GM12878 (cell line): ENCODE data around the gene KCNH5. TPM values are rescaled to one million over a fixed set of nuclear protein-coding genes. Genes with fewer than 3 reads are reported as not detected.

Experiments
- ATAC-seq: fragments of 200-7000 bp; cut with Tn5 transposase; 3 replicates; pipeline ENCODE4 v1.9.1; 2020; ENCODE audit warnings: mild to moderate bottlenecking, moderate library complexity
- BruUV-seq: library from RNA; stranded (reverse); fragments of 400-500 nt; replicated peaks from 2 replicates; lab custom pipeline; 2021; lab: Mats Ljungman, UMichigan
- CTCF ChIA-PET: fragments of 300-600 bp; sonication (Branson Sonifier 250); formaldehyde crosslinking; extraction: SDS; loops from one replicate; lab custom pipeline; 2021; ENCODE audit warnings: inconsistent platforms; lab: Yijun Ruan, JAX
- POLR2A ChIA-PET: fragments of 350-600 bp; formaldehyde crosslinking; extraction: SDS; loops from one replicate; lab custom pipeline; 2021; ENCODE audit warnings: inconsistent platforms; lab: Charles Lee
- RAD21 ChIA-PET: fragments of 300-600 bp; sonication (Branson Sonifier 250); formaldehyde crosslinking; loops from one replicate; lab custom pipeline; 2023; ENCODE audit warnings: antibody characterized with exemption; ENCODE audit not compliant: unreplicated experiment; lab: Charles Lee
- SMC1A ChIA-PET: fragments of 300-600 bp; sonication (Branson Sonifier 250); formaldehyde crosslinking; loops from one replicate; lab custom pipeline; 2023; ENCODE audit not compliant: unreplicated experiment, uncharacterized antibody; lab: Charles Lee
- DNase-seq: peaks from one replicate; pipeline ENCODE4 v3.0.0-alpha.2; 2011; ENCODE audit warnings: low read depth, low spot score
- FAIRE-seq: peaks from 3 replicates; lab custom pipeline; 2011; peaks lifted over from hg19 to GRCh38; lab: Jason Lieb, UNC
- H2AFZ ChIP-seq: 2 replicates; pipeline ENCODE4 v1.6.0; 2011; ENCODE audit warnings: low read depth, low read length, control low read depth; ENCODE audit not compliant: control insufficient read depth
- H3K27ac ChIP-seq: 2 replicates; pipeline ENCODE4 v1.5.1; 2011; ENCODE audit warnings: control low read depth; ENCODE audit not compliant: control insufficient read depth, insufficient read depth
- H3K27me3 ChIP-seq, 2 experiments: replicated peaks in 1 of 2; 2 replicates each; pipeline versions ENCODE4 v1.6.0 to v1.6.1; 2011; ENCODE audit warnings: low read length in 1 of 2; ENCODE audit not compliant: control insufficient read depth in 2 of 2, insufficient read depth in 2 of 2
- H3K36me3 ChIP-seq, 2 experiments: 2 replicates each; pipeline ENCODE4 v1.5.1; 2011; ENCODE audit warnings: low read length in 1 of 2; ENCODE audit not compliant: control insufficient read depth in 2 of 2, insufficient read depth in 2 of 2
- H3K4me1 ChIP-seq: 2 replicates; pipeline ENCODE4 v1.6.1; 2011; ENCODE audit warnings: mild to moderate bottlenecking, low read length, moderate library complexity, mixed read lengths; ENCODE audit not compliant: control insufficient read depth, insufficient read depth
- H3K4me2 ChIP-seq: 2 replicates; pipeline ENCODE4 v1.6.0; 2011; ENCODE audit warnings: control low read depth; ENCODE audit not compliant: control insufficient read depth, insufficient read depth
- H3K4me3 ChIP-seq: fragments of 200-600 bp; sonication (generic); 2 replicates; pipeline ENCODE4 v1.5.1; 2016
- H3K79me2 ChIP-seq: 2 replicates; pipeline ENCODE4 v1.6.0; 2011; ENCODE audit warnings: low read length; ENCODE audit not compliant: control insufficient read depth, insufficient read depth
- H3K9ac ChIP-seq: 2 replicates; pipeline ENCODE4 v1.8.0; 2011; ENCODE audit warnings: low read length, control low read depth, mixed read lengths; ENCODE audit not compliant: control insufficient read depth, insufficient read depth
- H3K9me3 ChIP-seq: replicated peaks from 3 replicates; pipeline ENCODE4 v1.5.1; 2011; ENCODE audit warnings: mild to moderate bottlenecking, low read length; ENCODE audit not compliant: control insufficient read depth, insufficient read depth
- H4K20me1 ChIP-seq: 2 replicates; pipeline ENCODE4 v1.6.0; 2011; ENCODE audit not compliant: control insufficient read depth, insufficient read depth
- ATF7 ChIP-seq: fragments of 450-650 bp; IDR thresholded peaks from 2 replicates; pipeline ENCODE4 v1.6.1; 2016; ENCODE audit warnings: low read depth, mild to moderate bottlenecking
- CHD1 ChIP-seq: IDR thresholded peaks from 2 replicates; pipeline ENCODE4 v1.6.1; 2012; ENCODE audit warnings: low read depth, low read length, improper control_type of control experiment
- FOS ChIP-seq: IDR thresholded peaks from 3 replicates; pipeline ENCODE4 v1.6.1; 2011; ENCODE audit warnings: borderline replicate concordance; ENCODE audit not compliant: insufficient read length; ENCODE audit errors: extremely low read depth
- MEF2A ChIP-seq: IDR thresholded peaks from 2 replicates; pipeline ENCODE4 v1.6.1; 2011; ENCODE audit warnings: low read depth, mild to moderate bottlenecking, low read length, moderate library complexity; ENCODE audit not compliant: insufficient read depth
- MTA2 ChIP-seq: fragments of 450-650 bp; IDR thresholded peaks from 2 replicates; pipeline ENCODE4 v1.6.1; 2016; ENCODE audit warnings: low read depth, mild to moderate bottlenecking, moderate library complexity
- MTA3 ChIP-seq: IDR thresholded peaks from 2 replicates; pipeline ENCODE4 v1.6.1; 2012; ENCODE audit warnings: low read length, inconsistent platforms, borderline replicate concordance
- WRNIP1 ChIP-seq: IDR thresholded peaks from 2 replicates; pipeline ENCODE4 v1.6.1; 2011; ENCODE audit warnings: low read depth, low read length, improper control_type of control experiment, borderline replicate concordance
- ZBTB4 ChIP-seq: fragments of 450-650 bp; formaldehyde crosslinking; IDR thresholded peaks from 2 replicates; pipeline ENCODE4 v1.4.0; 2022; ENCODE audit warnings: mild to moderate bottlenecking, moderate library complexity
- ZNF274 ChIP-seq: IDR thresholded peaks from one replicate; pipeline ENCODE4 v1.8.0; 2011; ENCODE audit not compliant: insufficient read length, insufficient read depth
- WGBS: methylation state at CpG from one replicate; pipeline ENCODE4 v1.1.6; 2016; ENCODE audit warnings: low lambda C conversion rate; ENCODE audit not compliant: insufficient replicate concordance, insufficient coverage; ENCODE audit errors: missing lambda C conversion rate; 5-methylcytosine and 5-hydroxymethylcytosine counted together
- in situ Hi-C: fragments of 300-500 bp; cut with MboI; formaldehyde crosslinking; loops from 9 replicates; pipeline ENCODE4 v1.14.3; 2018; ENCODE audit warnings: mixed read lengths
- intact Hi-C: fragments of 100-400 bp; cut with micrococcal nuclease; formaldehyde crosslinking; loops from one replicate; pipeline ENCODE4 v1.14.2; 2022; ENCODE audit not compliant: unreplicated experiment
- polyA plus RNA-seq, 11 experiments: library from polyadenylated mRNA; depleted of rRNA in 4 of 11; unstranded in 6 of 11; stranded (reverse) in 5 of 11; fragments of >200 nt; fragmentation: Nextera tagmentation in 4 of 11; fragmentation: Illumina TruSeq in 1 of 11; extraction: Ambion mirVana in 4 of 11; extraction: Trizol in 1 of 11; gene quantifications; 1 replicate in 1 of 11; 2 replicates in 10 of 11; pipeline versions ENCODE4 v1.2.1 to v1.2.3, GENCODE V29; 2011 to 2016; ENCODE audit warnings: inconsistent platforms in 2 of 11, missing spikeins in 2 of 11, low read depth in 1 of 11
- total RNA-seq, 4 experiments: library from RNA; depleted of rRNA in 3 of 4; stranded (reverse); fragments of >200 nt in 3 of 4; fragmentation: Illumina TruSeq in 1 of 4; extraction: Trizol in 1 of 4; gene quantifications; 2 replicates each; pipeline versions ENCODE4 v1.2.1 to v1.2.3, GENCODE V29; 2013 to 2021

The KCNH5 gene
- total and polyA plus RNA-seq, 10 of the 15 experiments (the other 5 are each of a cell fraction or from before 2014, with no cell fraction given) = under 0.01 to 0.04 (median 0.04) TPM; not detected in 7

GRCh38 chr14:62662811-62663455 is 382.3 kb downstream of the KCNH5 start:
- Histone ChIP-seq H3K9me3 (no peaks in the 10 kb centered on the region), H3K4me3 (no peak overlapping the region), H3K79me2 (no peaks in the 10 kb centered on the region), H4K20me1 (no peaks in the 10 kb centered on the region), H3K9ac (no peak overlapping the region), H3K4me2 (no peak overlapping the region), H2AFZ (no peak overlapping the region), H3K4me1 (no peaks in the 10 kb centered on the region), H3K27me3 (no peaks in the 10 kb centered on the region), H3K27ac (no peak overlapping the region), H3K36me3 (no peaks in the 10 kb centered on the region)
- CTCF ChIA-PET = no interaction called here
- FAIRE-seq = no peak
- no peak for ATAC-seq
- no peak for TF ChIP-seq CHD1
- TF ChIP-seq MTA3 = no peak
- SMC1A ChIA-PET = no interaction called here
- in situ Hi-C loops = no loop called here
- DNase-seq = no peak
- RAD21 ChIA-PET = no interaction called here
- intact Hi-C loops = no loop called here
- WGBS = 44% methylated on average over 11 of the region's 11 CpGs
- POLR2A ChIA-PET = no interaction called here
- BruUV-seq = no TSS peak

- FAIRE-seq = no peak
- TF ChIP-seq ZBTB4 (no peak), MEF2A (no peak), FOS (no peak), MTA2 (no peak), WRNIP1 (no peak), ZNF274 (no peak), ATF7 (no peak)
- no peak overlapping the region for H3K9ac ChIP-seq
- no peak overlapping the region for H3K27ac ChIP-seq
- H4K20me1 ChIP-seq = no peaks in the 10 kb centered on the region
- no peak overlapping the region for H2AFZ ChIP-seq
- H3K4me2 ChIP-seq = no peak overlapping the region
- CTCF ChIA-PET = no interaction called here
- 53% methylated on average over 1 of the region's 1 CpG for WGBS
- no peaks in the 10 kb centered on the region for H3K36me3 ChIP-seq
- no peak for DNase-seq
- no peaks in the 10 kb centered on the region for H3K9me3 ChIP-seq
- intact Hi-C loops (no loop called here), in situ Hi-C loops (no loop called here)
- POLR2A ChIA-PET = no interaction called here
- no TSS peak for BruUV-seq
- H3K27me3 ChIP-seq = no peaks in the 10 kb centered on the region
- H3K79me2 ChIP-seq = no peaks in the 10 kb centered on the region
- SMC1A ChIA-PET = no interaction called here
- ATAC-seq = no peak
- no peak overlapping the region for H3K4me3 ChIP-seq
- no peaks in the 10 kb centered on the region for H3K4me1 ChIP-seq
- RAD21 ChIA-PET = no interaction called here
Measured at GRCh38 chr14:62661818-62662217, 383.4 kb downstream of the KCNH5 start.
